H1 (cell line): Measurements from ENCODE around the gene SERGEF. TPM values are rescaled to one million over a fixed set of nuclear protein-coding genes. Genes with fewer than 3 reads are reported as not detected.
A peak's percentile ranks its signal among the peaks of the same experiment; 100 is the strongest.

Experiments used
- ATF3 ChIP-seq: IDR thresholded peaks from 2 replicates; pipeline ENCODE4 v1.6.1; 2011; ENCODE audit warnings: low read depth, mild to moderate bottlenecking, low read length; ENCODE audit not compliant: insufficient read depth
- CBX8 ChIP-seq: fragments of 300-800, 300-1000 bp; sonication (generic); IDR thresholded peaks from 2 replicates; pipeline ENCODE4 v1.7.1; 2016; ENCODE audit warnings: low read depth, low read length, borderline replicate concordance
- E2F6 ChIP-seq: IDR thresholded peaks from 2 replicates; pipeline ENCODE4 v1.6.1; 2012; ENCODE audit warnings: inconsistent platforms
- KDM5A ChIP-seq: fragments of 200-600 bp; IDR thresholded peaks from 2 replicates; pipeline ENCODE4 v1.7.1; 2012; ENCODE audit warnings: mild to moderate bottlenecking, low read length, inconsistent platforms, mixed read lengths
- PHF8 ChIP-seq: fragments of 200-600 bp; sonication (generic); conservative IDR thresholded peaks from 2 replicates; pipeline ENCODE4 v1.7.1; 2012; ENCODE audit warnings: low read depth, mild to moderate bottlenecking, inconsistent platforms, low read length, moderate library complexity
- YY1 ChIP-seq: IDR thresholded peaks from 2 replicates; pipeline ENCODE4 v1.6.1; 2011; ENCODE audit warnings: low read depth, mild to moderate bottlenecking, low read length
- polyA plus RNA-seq, 7 experiments: library from polyadenylated mRNA; depleted of rRNA in 3 of 7; stranded (reverse) in 5 of 7; unstranded in 2 of 7; fragments of >200 nt in 5 of 7; fragments of 200-250 nt in 2 of 7; gene quantifications; 1 replicate in 5 of 7; 2 replicates in 1 of 7; 4 replicates in 1 of 7; pipeline versions ENCODE4 v1.2.1 to v1.2.3, GENCODE V29; 2011 to 2013; ENCODE audit warnings: missing spikeins in 2 of 7, mixed read lengths in 2 of 7
- total RNA-seq: library from RNA; stranded (reverse); fragmentation: NEBNext Ultra II Directional; extraction: Animal tissue kit (Norgen Biotek cat#: 25700); gene quantifications from 2 replicates; pipeline ENCODE4 v1.2.1, GENCODE V29; 2021

The SERGEF gene
- total and polyA plus RNA-seq, 2 of the 8 experiments (the other 6 are each of a cell fraction or from before 2014, with no cell fraction given): 16.6 to 28.8 TPM

- no peak for TF ChIP-seq YY1
- TF ChIP-seq E2F6: no peak; the same call in 1 of the 2 replicates
- no peak for TF ChIP-seq ATF3
- TF ChIP-seq CBX8: no peak
- peak; percentile 48 for TF ChIP-seq PHF8
- no peak for TF ChIP-seq KDM5A
Measured at GRCh38 chr11:18012122-18012905, 533 bp downstream of the SERGEF start (continued).
